Erythroblast (primary cell): ENCODE measurements around the gene LFNG.

ENCODE experiments used
- DNase-seq, 2 experiments: peaks; one replicate each; lab custom pipeline; 2025; lab: John Stamatoyannopoulos, UW
- GATA1 ChIP-seq: IDR thresholded peaks from 2 replicates; pipeline ENCODE4 v1.6.1; 2011; ENCODE audit warnings: low read depth, mild to moderate bottlenecking, control low read depth, low read length, moderate library complexity
- POLR2A ChIP-seq: IDR thresholded peaks from 2 replicates; pipeline ENCODE4 v1.6.1; 2011; ENCODE audit warnings: mild to moderate bottlenecking, low read length

The LFNG gene

DNA sequence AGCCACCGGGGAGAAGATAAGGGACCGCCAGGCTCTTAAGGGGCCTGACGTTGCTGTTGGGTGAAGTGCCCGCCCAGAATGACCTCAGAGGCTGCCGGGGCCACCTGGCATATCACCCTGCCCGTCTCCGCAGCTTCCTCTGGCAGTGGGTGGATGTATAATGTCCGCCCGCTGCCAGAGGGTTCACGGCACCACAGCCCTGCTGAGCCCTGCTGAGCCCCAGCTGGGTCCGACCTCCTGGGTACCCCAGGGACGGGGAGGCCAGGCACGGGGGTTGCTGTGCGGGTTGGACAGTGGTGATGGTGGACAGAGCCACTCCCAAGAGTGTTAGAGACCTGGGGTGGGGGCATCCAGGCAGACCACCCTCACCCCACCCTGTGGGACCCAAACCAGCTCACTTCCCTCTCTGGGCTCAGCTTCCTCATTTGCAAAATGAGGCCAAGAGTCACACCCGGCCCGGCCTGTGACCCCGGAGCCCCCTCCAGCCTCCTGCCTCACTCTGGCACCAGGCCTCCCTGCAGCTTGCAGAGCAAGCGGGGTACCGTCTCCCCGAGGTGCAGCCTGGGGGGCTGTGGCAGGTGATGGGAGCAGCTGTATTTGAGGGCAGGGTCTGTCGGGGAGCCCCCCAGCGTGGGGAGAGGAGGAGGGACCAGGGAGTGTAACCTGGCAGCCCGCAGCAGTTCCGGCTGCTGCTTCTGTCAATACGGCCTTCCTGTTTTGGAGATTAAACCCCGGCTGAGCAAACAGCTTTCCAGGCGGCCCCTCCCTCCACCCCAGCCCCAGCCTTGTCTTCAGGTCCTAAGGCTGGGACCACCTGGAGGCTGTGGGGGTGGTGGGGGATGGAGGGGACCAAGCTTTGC lies 8.4 kb upstream of the LFNG start:
- DNase-seq = no peak
- TF ChIP-seq POLR2A (no peak), GATA1 (no peak)

DNA sequence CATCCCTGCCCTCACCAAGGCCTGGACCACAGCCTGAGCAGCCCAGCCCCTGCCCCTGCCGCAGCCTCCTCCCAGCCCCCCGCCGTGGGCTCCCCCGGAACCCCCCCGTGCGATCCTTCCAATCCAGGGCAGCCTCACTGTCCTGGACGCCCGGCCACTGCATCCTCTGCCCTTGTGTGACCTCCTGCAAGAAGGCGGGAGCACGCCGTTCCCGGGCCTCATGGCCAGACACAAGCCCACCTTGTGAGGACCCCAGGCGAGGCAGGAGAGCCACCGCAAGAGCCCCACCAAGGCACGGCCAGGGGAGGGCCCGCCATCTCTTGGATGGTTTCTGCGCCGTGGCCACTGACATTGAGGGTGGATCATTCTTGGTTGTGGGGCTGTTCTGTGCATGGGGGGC lies 7.8 kb upstream of the LFNG start:
- TF ChIP-seq GATA1 (no peak), POLR2A (no peak)
- DNase-seq = no peak

DNA sequence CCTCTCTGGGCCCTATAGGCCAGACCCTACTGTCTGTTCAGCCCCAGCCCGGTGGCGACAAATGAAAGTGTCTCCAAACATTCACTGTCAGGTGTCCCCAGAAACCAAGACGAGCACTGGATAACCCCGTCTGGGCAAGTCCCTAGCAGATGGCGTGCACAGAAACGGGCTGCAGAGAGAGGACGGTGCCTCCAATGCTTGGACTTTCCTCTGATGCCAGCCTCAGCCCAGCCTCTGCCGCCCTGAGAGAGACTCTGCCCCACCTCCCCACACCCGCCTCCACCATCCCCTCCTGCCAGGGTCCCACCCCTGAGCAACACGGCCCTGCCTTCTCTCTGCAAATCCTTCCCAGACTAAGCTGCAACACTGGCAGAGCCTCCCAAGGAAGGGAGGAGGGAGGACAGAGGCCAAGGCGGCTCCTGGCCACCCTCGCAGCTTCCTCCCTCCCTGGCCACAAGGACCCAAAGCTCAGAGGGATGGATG lies 7.4 kb upstream of the LFNG start:
- no peak for DNase-seq
- TF ChIP-seq POLR2A = no peak
- no peak for TF ChIP-seq GATA1

DNA sequence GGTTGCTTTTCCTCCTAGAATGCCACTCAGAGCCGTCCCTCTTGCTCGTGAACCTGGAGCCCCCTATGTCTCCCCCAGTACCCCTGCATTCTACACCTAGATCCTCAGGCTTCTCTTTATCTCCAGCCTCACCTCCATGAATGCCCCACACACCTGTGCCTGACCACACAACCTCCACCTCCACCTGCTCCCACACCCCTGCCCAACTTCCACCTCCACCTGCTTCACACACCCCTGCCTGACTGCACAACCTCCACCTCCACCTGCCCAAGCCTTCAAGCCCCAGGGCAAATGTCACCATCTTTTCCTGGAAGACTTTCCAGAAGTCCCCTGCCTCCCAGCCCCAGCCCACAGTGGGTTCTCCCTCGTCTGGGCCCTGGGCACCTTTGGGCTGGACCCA lies 6.9 kb upstream of the LFNG start:
- TF ChIP-seq POLR2A = no peak
- TF ChIP-seq GATA1 = no peak
- DNase-seq = no peak

DNA sequence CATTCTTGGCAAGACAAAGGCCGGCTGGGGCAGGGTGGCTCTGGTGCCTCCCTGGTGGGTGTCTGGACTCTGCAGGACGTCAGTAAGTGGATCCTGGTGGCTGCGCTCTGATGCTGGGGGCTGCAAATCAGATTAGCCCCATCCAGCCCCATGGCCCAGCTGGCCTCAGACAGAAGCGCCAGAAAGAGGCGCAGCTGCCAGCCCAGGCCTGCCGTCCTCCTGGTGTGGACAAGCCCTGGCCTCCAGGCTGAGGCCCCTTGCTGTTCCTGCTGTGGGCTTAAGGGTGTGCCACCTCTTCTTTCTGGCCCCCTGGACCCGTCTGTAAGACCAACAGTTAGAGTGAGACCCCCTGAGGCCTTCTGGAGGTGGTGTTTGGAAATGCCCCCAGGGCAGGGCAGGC lies 5.9 kb upstream of the LFNG start:
- DNase-seq = no peak
- TF ChIP-seq POLR2A (no peak), GATA1 (no peak)

DNA sequence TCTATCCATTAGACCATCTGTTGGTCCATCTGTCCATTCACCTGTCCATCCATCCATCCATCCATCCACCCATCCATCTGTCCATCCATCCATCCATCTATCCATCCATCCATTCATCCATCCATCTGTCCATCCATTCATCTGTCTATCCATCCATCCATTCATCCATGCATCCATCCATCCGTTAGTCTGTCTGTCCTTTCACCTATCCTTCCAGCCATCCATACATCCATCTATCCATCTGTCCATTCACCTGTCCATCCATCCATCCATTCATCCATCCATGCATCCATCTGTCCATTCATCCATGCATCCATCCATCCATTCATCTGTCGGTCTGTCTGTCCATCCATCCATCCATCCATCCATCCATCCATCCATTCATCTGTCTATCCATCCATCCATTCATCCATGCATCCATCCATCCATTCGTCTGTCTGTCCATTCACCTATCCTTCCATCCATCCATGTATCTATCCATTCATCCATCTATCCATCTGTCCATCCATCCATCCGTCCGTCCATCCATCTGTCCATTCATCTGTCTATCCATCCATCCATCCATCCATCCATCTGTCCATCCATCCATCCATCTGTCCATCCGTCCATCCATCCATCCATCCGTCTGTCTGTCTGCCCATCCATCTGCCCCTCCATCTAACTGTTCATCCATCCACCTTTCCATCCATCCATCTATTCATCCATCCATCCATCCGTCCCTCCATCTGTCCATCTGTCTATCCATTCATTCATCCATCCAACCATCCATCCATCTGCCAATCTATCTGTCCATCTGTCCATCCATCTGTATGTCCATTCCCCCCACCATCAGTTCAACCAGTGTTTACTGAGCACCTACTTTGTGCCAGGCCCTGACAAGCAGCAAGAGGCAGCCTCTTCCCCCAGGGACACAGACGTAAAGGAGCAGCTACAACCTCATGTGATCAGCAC lies 4.8 kb upstream of the LFNG start:
- DNase-seq = no peak

DNA sequence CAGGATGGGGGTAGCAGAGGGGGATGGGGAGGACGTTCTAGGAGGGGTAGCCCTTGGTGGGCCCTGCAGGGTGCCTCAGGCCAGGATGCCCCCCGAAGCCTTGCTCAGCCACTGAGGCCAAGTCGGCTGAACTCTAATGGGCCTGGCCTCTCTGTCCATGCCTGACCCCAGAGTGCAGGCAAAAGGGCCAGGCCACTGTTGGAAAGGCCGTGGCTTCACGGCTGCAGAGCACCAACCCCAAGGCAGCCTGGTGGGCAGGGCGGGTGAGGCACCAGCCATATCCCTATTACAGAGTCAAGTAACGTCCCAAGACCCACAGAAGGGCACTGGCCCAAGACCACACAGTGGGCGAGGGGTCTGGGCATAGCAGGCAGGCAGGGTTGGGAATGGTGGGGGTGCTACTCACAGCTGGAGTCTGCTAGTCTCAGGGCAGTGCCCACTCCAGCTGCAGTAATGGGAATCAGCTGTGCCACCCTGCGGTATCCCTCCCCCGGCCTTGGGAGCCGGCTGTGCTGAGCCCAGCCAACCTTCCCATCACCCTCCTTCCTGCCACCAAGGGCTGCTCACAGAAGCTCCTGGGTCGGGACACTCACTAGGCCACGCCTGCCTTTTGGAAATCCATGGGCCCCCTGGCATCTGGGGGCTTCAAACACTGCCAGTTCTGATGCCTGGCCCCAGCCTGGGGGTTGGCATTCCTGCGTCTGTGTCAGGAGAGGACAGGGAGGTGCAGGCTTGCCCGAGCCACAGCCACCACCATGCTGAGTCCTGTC lies 4.0 kb upstream of the LFNG start:
- DNase-seq = no peak
- no peak for TF ChIP-seq GATA1
- no peak for TF ChIP-seq POLR2A

More for the DNA sequence above, 4.8 kb upstream of the LFNG start:
- TF ChIP-seq POLR2A (no peak), GATA1 (no peak)

DNA sequence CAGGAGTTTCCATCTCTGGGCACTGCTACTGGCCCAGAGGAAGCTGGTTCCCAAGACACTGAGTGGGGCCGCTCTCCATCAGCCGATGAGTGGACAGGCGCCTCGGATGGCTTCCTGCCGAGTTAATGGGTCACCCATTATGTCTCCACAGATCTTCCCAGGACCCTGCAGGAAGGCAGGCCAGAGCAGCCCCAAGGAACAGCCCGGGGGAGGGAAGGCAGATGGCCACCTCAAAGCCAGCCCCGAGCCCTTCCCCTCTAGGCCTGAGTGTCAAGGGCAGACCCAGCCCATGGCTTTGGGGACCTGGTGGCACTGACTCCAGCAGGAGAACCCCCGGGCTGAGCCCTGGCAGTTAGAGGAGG lies 3.4 kb upstream of the LFNG start:
- no peak for DNase-seq
- TF ChIP-seq GATA1 (no peak), POLR2A (no peak)

DNA sequence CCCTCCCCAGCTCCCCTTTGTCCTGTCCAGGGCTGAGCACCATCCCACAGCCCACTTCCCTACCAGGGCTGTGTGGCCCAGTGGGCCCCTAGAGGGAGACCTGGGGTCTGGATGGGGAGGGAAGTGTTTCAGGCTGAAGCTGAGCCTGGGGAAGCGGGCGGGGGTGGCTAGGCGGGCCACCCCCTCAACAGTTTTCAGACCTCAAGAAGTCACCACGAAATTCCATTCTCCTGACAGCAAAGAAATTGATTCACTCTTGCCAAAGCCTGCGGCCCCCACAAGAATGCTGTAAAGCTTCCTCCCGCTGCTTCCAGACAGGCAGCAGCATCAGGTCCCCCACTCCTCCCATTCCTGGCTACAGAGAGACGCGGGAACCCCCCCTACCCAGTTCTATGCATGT lies 2.5 kb upstream of the LFNG start:
- TF ChIP-seq POLR2A = no peak
- no peak for DNase-seq

DNA sequence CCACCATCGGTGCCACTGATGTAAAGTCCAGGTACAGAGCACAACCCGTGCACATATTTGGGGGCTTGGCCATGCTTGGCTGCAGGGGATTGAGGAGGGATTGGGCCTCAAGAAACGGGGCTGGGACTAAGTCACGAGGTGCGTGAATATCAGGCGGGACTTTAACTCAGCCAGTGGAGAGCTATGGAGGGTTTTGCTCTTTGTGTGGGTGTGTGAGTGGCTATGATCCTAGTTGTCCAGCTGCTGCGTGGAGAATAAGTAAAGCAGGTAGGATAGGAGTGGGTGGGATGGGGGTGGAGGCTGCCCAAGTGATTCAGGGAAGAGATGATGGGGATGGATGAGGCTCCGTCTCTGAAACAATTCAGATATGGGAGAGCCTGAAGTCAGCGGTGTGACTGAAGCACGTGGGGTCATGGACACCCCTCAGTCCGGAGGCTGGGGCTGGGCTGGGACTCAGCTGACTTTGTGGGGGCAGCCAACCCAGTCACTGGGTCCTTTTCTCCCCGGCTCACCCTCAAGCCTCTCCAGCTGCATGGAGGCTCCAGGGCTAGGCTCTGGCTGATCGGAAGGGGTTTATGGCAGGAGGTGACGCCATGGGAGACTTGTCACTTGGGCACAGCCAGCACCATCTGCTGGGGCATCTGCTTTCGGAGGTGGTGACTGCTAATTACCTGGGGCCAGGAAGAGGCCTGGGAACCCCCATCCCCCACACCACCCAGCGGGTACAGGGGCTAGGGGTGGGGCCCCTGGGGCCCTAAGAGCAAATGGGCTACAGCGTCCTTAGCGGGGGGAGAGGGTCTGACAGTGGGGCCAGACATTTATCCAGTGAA lies 1.7 kb upstream of the LFNG start:
- no peak for TF ChIP-seq GATA1
- no peak for TF ChIP-seq POLR2A
- no peak for DNase-seq

DNA sequence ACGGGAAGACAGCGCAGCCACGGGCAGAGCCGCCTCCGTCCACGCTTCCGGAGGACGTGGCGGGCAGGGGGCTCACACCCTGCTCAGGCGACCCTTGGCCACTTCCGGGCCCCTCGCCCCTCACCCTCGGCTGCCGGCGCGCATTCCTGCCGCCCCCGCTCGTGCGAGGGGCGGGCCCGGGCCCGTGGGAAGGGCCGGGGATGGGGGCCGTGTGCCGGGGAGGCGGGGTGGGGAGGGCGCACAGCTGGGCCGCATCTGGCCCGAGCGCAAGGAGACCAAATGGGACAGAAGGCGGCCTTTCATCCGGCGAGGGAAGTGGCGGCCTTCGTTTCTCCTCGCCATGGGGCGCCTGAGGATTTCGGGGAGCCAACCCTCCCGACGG lies 846 bp upstream of the LFNG start:
- TF ChIP-seq POLR2A (no peak), GATA1 (no peak)
- DNase-seq = no peak

DNA sequence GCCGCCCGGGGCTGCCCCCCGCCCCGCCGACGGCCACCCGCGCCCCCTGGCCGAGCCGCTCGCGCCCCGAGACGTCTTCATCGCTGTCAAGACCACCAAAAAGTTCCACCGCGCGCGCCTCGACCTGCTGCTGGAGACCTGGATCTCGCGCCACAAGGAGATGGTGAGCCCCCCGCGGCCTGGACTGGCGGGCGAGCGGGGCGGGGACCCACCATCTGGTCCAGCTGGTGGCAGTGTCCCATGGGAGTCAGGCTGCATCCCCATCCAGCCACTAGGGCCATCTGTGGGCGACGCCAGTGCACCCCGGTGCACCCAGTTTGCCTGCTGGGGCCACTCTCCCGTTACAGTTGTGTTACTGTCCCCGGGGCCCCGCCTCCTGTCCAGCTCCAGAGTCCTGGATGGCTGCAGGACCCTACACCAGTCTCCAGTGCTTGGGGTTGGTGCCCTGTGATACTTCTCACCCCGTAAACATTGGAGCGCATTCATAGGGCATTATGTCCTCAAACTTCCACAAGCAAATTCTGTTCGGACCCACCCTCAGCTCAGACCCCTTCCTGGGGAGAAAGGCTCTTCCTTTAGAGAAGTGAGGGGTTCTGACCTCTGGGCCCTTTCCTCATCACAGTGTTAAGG lies 672 bp downstream of the LFNG start:
- peak; percentile 22 to 23 for DNase-seq
- TF ChIP-seq POLR2A (no peak), GATA1 (no peak)
